ENCODE data around the gene CXCL1. TPM values are rescaled to one million over a fixed set of nuclear protein-coding genes. Genes with fewer than 3 reads are reported as not detected.

The CXCL1 gene
- total and polyA plus RNA-seq, 2 experiments from 2014 or later: 9.6 to 28.8 TPM

DNA sequence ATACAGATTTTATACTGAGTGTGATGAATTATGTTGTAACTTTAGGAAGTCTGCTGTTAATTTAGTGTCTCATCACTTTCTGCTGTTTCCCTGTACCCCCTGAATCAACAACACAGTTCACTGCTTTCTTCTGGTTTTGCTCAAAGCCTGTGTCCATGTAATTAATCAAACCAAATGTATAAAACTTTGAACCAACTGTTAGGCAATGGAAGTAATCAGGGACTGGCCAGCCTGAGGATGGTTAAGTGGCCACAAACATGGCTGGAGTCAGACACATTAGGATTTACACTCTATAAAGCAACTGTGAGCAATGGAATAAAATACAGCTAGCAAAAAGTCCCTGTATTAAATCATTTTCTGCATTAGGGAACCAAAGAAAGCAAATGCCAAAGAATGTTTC is 42.6 kb downstream of the CXCL1 start:
- no peak for DNase-seq (ENCODE audit: low spot score)
- no peaks in the 10 kb centered on the region for H4K20me1 ChIP-seq (ENCODE audit: insufficient read depth, poor library complexity, severe bottlenecking)
- H3K4me1 ChIP-seq (ENCODE audit: insufficient read depth): no peaks in the 10 kb centered on the region
- H3K4me2 ChIP-seq: no peak overlapping the region
- H3K36me3 ChIP-seq (replicated peaks; ENCODE audit: insufficient read depth, low read depth): no peaks in the 10 kb centered on the region
- H3K27me3 ChIP-seq: no peaks in the 10 kb centered on the region
- no peaks in the 10 kb centered on the region for H3K9me3 ChIP-seq (ENCODE audit: low read depth)
- H3K79me2 ChIP-seq: no peaks in the 10 kb centered on the region
- TF ChIP-seq EZH2phosphoT487 (IDR thresholded peaks at IDR 0.05; ENCODE audit: low read depth, severe bottlenecking, unreplicated experiment): no peak
- TF ChIP-seq EZH2 (IDR thresholded peaks at IDR 0.05; ENCODE audit: borderline replicate concordance): no peak
- TF ChIP-seq, protein P1, sequence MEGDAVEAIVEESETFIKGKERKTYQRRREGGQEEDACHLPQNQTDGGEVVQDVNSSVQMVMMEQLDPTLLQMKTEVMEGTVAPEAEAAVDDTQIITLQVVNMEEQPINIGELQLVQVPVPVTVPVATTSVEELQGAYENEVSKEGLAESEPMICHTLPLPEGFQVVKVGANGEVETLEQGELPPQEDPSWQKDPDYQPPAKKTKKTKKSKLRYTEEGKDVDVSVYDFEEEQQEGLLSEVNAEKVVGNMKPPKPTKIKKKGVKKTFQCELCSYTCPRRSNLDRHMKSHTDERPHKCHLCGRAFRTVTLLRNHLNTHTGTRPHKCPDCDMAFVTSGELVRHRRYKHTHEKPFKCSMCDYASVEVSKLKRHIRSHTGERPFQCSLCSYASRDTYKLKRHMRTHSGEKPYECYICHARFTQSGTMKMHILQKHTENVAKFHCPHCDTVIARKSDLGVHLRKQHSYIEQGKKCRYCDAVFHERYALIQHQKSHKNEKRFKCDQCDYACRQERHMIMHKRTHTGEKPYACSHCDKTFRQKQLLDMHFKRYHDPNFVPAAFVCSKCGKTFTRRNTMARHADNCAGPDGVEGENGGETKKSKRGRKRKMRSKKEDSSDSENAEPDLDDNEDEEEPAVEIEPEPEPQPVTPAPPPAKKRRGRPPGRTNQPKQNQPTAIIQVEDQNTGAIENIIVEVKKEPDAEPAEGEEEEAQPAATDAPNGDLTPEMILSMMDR (IDR thresholded peaks at IDR 0.05; ENCODE audit: poor library complexity): no peak
- no peak overlapping the region for H3K27ac ChIP-seq
- H2AFZ ChIP-seq: no peak overlapping the region
- no peaks in the 10 kb centered on the region for H3K9me2 ChIP-seq (replicated peaks; ENCODE audit: insufficient read depth)
- H3K4me3 ChIP-seq: no peak overlapping the region

DNA sequence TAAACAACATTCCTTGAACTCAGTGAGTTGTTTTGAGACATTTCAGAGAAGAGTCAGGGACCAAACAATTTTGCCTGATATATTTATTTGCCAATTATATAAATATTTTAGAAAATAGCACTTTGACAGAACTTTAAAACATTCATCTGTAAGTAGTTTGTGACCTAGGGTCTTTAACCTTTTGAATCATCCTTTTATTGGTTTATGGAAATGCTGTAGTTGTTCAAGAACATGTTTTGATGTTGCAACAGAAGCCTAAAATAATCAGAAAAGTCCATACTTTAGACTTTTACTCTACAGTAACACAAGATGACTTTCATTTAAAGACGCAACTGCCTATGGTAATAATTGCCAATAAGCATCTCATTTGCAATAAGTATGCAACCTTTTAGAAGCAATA is 43.0 kb downstream of the CXCL1 start:
- Histone ChIP-seq H3K79me2 (no peaks in the 10 kb centered on the region), H3K4me1 (ENCODE audit: insufficient read depth) (no peaks in the 10 kb centered on the region), H3K27me3 (no peaks in the 10 kb centered on the region), H3K9me2 (replicated peaks; ENCODE audit: insufficient read depth) (no peaks in the 10 kb centered on the region), H3K36me3 (replicated peaks; ENCODE audit: insufficient read depth, low read depth) (no peaks in the 10 kb centered on the region), H3K9me3 (ENCODE audit: low read depth) (no peaks in the 10 kb centered on the region), H2AFZ (no peak overlapping the region), H4K20me1 (ENCODE audit: insufficient read depth, poor library complexity, severe bottlenecking) (no peaks in the 10 kb centered on the region), H3K27ac (no peak overlapping the region), H3K4me3 (no peak overlapping the region), H3K4me2 (no peak overlapping the region)
- WGBS (ENCODE audit: low lambda C conversion rate, missing lambda C conversion rate): 32% methylated on average over 1 of the region's 1 CpG
- TF ChIP-seq EZH2phosphoT487 (IDR thresholded peaks at IDR 0.05; ENCODE audit: low read depth, severe bottlenecking, unreplicated experiment) (no peak), EZH2 (IDR thresholded peaks at IDR 0.05; ENCODE audit: borderline replicate concordance) (no peak)
- TF ChIP-seq, protein P1 (IDR thresholded peaks at IDR 0.05; ENCODE audit: poor library complexity): no peak
- no peak for DNase-seq (ENCODE audit: low spot score)

DNA sequence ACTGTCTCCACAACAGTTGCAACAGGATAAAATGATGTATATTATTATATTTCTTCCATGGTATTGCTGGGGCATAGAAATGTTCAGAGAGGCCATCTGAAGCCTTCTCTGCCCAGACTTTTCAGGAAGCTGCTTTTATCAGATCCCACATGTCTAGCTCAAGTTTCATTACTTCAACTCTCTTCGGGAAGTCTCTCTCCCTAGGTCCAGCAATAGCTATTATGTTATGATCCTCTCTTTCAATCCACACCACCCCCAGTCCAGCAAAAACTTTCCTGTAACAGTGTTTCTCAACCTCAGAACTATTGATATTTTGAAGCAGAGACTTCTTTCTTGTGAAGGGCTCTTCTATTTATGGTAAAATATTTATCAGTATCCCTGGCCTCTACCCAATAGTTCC is 44.9 kb downstream of the CXCL1 start:
- H3K9me3 ChIP-seq (ENCODE audit: low read depth): no peaks in the 10 kb centered on the region
- no peak overlapping the region for H2AFZ ChIP-seq
- no peak overlapping the region for H3K4me3 ChIP-seq
- DNase-seq (ENCODE audit: low spot score): no peak
- no peaks in the 10 kb centered on the region for H3K79me2 ChIP-seq
- WGBS (ENCODE audit: low lambda C conversion rate, missing lambda C conversion rate): 65% methylated on average over 1 of the region's 1 CpG
- H3K9me2 ChIP-seq (replicated peaks; ENCODE audit: insufficient read depth): no peaks in the 10 kb centered on the region
- no peak for TF ChIP-seq EZH2phosphoT487 (IDR thresholded peaks at IDR 0.05; ENCODE audit: low read depth, severe bottlenecking, unreplicated experiment)
- TF ChIP-seq EZH2 (IDR thresholded peaks at IDR 0.05; ENCODE audit: borderline replicate concordance): no peak
- TF ChIP-seq, protein P1 (IDR thresholded peaks at IDR 0.05; ENCODE audit: poor library complexity): no peak
- H3K27me3 ChIP-seq: no peaks in the 10 kb centered on the region
- no peak overlapping the region for H3K27ac ChIP-seq
- no peaks in the 10 kb centered on the region for H3K36me3 ChIP-seq (replicated peaks; ENCODE audit: insufficient read depth, low read depth)
- H3K4me1 ChIP-seq (ENCODE audit: insufficient read depth): no peaks in the 10 kb centered on the region
- H4K20me1 ChIP-seq (ENCODE audit: insufficient read depth, poor library complexity, severe bottlenecking): no peaks in the 10 kb centered on the region
- no peak overlapping the region for H3K4me2 ChIP-seq

Data from hepatocyte (in vitro differentiated cells).